CD8-positive, alpha-beta memory T cell (primary cell): ENCODE data around the gene ZNF609. TPM values are rescaled to one million over a fixed set of nuclear protein-coding genes. Genes with fewer than 3 reads are reported as not detected.
"Not testable (repeated sequence)": the region's sequence is repeated elsewhere in the genome, so short reads cannot be mapped to it uniquely, and the experiment has no call there.

Source experiments
- CTCF ChIA-PET: fragments of 350-600 bp; sonication (Branson Sonifier 250); formaldehyde crosslinking; loops from one replicate; lab custom pipeline; 2021; ENCODE audit warnings: antibody characterized with exemption; lab: Charles Lee
- POLR2A ChIA-PET: fragments of 350-600 bp; sonication (Branson Sonifier 250); formaldehyde crosslinking; loops from one replicate; lab custom pipeline; 2021; ENCODE audit warnings: antibody characterized with exemption; lab: Charles Lee
- DNase-seq, 5 donors: peaks; one replicate each; pipeline versions ENCODE4 v3.0.0 to v3.0.0-alpha.2; 2020 to 2022; ENCODE audit warnings: mixed read lengths in 1 of 5
- H3K27ac ChIP-seq: one replicate; pipeline ENCODE4 v1.7.0; 2013; ENCODE audit warnings: low read depth, mild to moderate bottlenecking, low read length, moderate library complexity
- H3K27me3 ChIP-seq: 2 replicates; pipeline ENCODE4 v1.7.0; 2013; ENCODE audit warnings: low read length, mild to moderate bottlenecking; ENCODE audit not compliant: insufficient read depth, poor library complexity, severe bottlenecking
- H3K36me3 ChIP-seq: 2 replicates; pipeline ENCODE4 v1.7.0; 2013; ENCODE audit warnings: mild to moderate bottlenecking, low read length, moderate library complexity; ENCODE audit not compliant: insufficient read depth
- H3K4me1 ChIP-seq: 2 replicates; pipeline ENCODE4 v1.7.0; 2013; ENCODE audit warnings: mild to moderate bottlenecking, low read length, moderate library complexity; ENCODE audit not compliant: insufficient read depth
- H3K4me3 ChIP-seq: 2 replicates; pipeline ENCODE4 v1.7.0; 2013; ENCODE audit warnings: mild to moderate bottlenecking, low read length
- H3K9me3 ChIP-seq: 2 replicates; pipeline ENCODE4 v1.7.0; 2013; ENCODE audit warnings: mild to moderate bottlenecking, low read length
- H3K27ac Mint-ChIP-seq, 8 donors: one replicate each; pipeline ENCODE4 v1.8.0; 2020 to 2021; ENCODE audit warnings: mixed read lengths in 8 of 8, mild to moderate bottlenecking in 6 of 8, inconsistent platforms in 3 of 8, moderate library complexity in 3 of 8
- H3K27me3 Mint-ChIP-seq, 2 donors: one replicate each; pipeline ENCODE4 v1.8.0; 2020 to 2021; ENCODE audit warnings: mixed read lengths in 2 of 2, mild to moderate bottlenecking in 1 of 2, moderate library complexity in 1 of 2
- H3K36me3 Mint-ChIP-seq, 3 donors: one replicate each; pipeline ENCODE4 v1.8.0; 2020 to 2021; ENCODE audit warnings: mixed read lengths in 3 of 3, inconsistent platforms in 1 of 3, mild to moderate bottlenecking in 1 of 3
- H3K4me1 Mint-ChIP-seq, 3 donors: one replicate each; pipeline ENCODE4 v1.8.0; 2020 to 2021; ENCODE audit warnings: mixed read lengths in 3 of 3, inconsistent platforms in 1 of 3, mild to moderate bottlenecking in 1 of 3
- H3K4me3 Mint-ChIP-seq, 7 donors: one replicate each; pipeline ENCODE4 v1.8.0; 2020 to 2021; ENCODE audit warnings: mixed read lengths in 7 of 7, mild to moderate bottlenecking in 6 of 7, moderate library complexity in 4 of 7, inconsistent platforms in 2 of 7
- H3K9me3 Mint-ChIP-seq, 5 donors: one replicate each; pipeline ENCODE4 v1.8.0; 2020 to 2022; ENCODE audit warnings: mixed read lengths in 5 of 5, mild to moderate bottlenecking in 3 of 5, moderate library complexity in 2 of 5, inconsistent platforms in 1 of 5
- polyA plus RNA-seq: library from polyadenylated mRNA; unstranded; fragments of 300-500 nt; fragmentation: Illumina TruSeq; gene quantifications from one replicate; pipeline ENCODE4 v1.2.3, GENCODE V29; 2021
- total RNA-seq, 2 experiments: library from RNA; stranded (reverse); gene quantifications; one replicate each; pipeline ENCODE4 v1.2.3, GENCODE V29; 2021

ZNF609 gene
- total and polyA plus RNA-seq, 3 experiments from 2014 or later, result 10.7 to 38.9 (median 38.0) TPM

GRCh38 chr15:64589435-64590084, 129.2 kb downstream of the ZNF609 start:
- peaks cover 42 to 56% (median 52%) of the 10 kb centered on the region in 3 donors for H3K4me1 Mint-ChIP-seq
- DNase-seq, result no peak
- CTCF ChIA-PET, result interaction anchor here (1.1 kb wide), 1 partner anchor 44 kb away, joined by 3 read pairs; no protein-coding TSS in a partner anchor
- H3K27ac Mint-ChIP-seq, result peak overlapping the region in 6 of 8 donors; percentile 5 to 79 (median 58)
- no peak overlapping the region for H3K27ac ChIP-seq
- no peaks in the 10 kb centered on the region for H3K27me3 Mint-ChIP-seq
- H3K4me1 ChIP-seq, result peaks cover 52% of the 10 kb centered on the region
- H3K27me3 ChIP-seq, result no peaks in the 10 kb centered on the region
- H3K4me3 Mint-ChIP-seq, result peak overlapping the region in 1 of 7 donors; percentile 30
- no peaks in the 10 kb centered on the region for H3K36me3 ChIP-seq
- peaks cover 0 to 4% (median 0%) of the 10 kb centered on the region in 3 donors for H3K36me3 Mint-ChIP-seq
- POLR2A ChIA-PET, result no interaction called here
- no peaks in the 10 kb centered on the region for H3K9me3 ChIP-seq
- H3K4me3 ChIP-seq, result no peak overlapping the region
- no peaks in the 10 kb centered on the region for H3K9me3 Mint-ChIP-seq

- H3K27me3 Mint-ChIP-seq, H3K27me3 ChIP-seq, H3K4me3 ChIP-seq, POLR2A ChIA-PET, H3K36me3 ChIP-seq, H3K36me3 Mint-ChIP-seq, CTCF ChIA-PET, H3K9me3 Mint-ChIP-seq, H3K4me3 Mint-ChIP-seq, H3K27ac ChIP-seq, DNase-seq, H3K9me3 ChIP-seq: not testable (repeated sequence)
- Mint-ChIP-seq H3K27ac (peak overlapping the region in 2 of 8 donors; percentile 3 to 17), H3K4me1 (peaks cover 43 to 61% (median 46%) of the 10 kb centered on the region in 3 donors)
- peaks cover 47% of the 10 kb centered on the region for H3K4me1 ChIP-seq
Measured at GRCh38 chr15:64592845-64593244, 132.5 kb downstream of the ZNF609 start.

- CTCF ChIA-PET, result interaction anchor here (0.8 to 1.3 kb wide), 2 partner anchors 10 to 55 kb away, joined by 3 to 4 read pairs; no protein-coding TSS in a partner anchor
- H3K4me1 ChIP-seq, result peaks cover 52% of the 10 kb centered on the region
- peaks cover 0 to 4% (median 0%) of the 10 kb centered on the region in 3 donors for H3K36me3 Mint-ChIP-seq
- H3K27ac ChIP-seq, result peak overlapping the region; percentile 49
- DNase-seq, result peak in 3 of 5 donors; percentile 24 to 63 (median 53)
- peak overlapping the region; percentile 82 to 97 (median 93) for H3K27ac Mint-ChIP-seq
- peak overlapping the region; percentile 43 to 90 (median 82) for H3K4me3 Mint-ChIP-seq
- H3K27me3 ChIP-seq, result no peaks in the 10 kb centered on the region
- no peaks in the 10 kb centered on the region for H3K27me3 Mint-ChIP-seq
- peak overlapping the region; percentile 21 for H3K4me3 ChIP-seq
- POLR2A ChIA-PET, result interaction anchor here (1.1 to 1.2 kb wide), 2 partner anchors 9 to 26 kb away, joined by 3 to 4 read pairs; no protein-coding TSS in a partner anchor
- H3K9me3 ChIP-seq, result no peaks in the 10 kb centered on the region
- no peaks in the 10 kb centered on the region for H3K9me3 Mint-ChIP-seq
- H3K4me1 Mint-ChIP-seq, result peaks cover 48 to 80% (median 59%) of the 10 kb centered on the region in 3 donors
- H3K36me3 ChIP-seq, result no peaks in the 10 kb centered on the region
Measured at GRCh38 chr15:64596701-64597476, 136.5 kb downstream of the ZNF609 start.

- peak in 1 of 5 donors; percentile 6 for DNase-seq
- Histone ChIP-seq H3K27me3 (no peaks in the 10 kb centered on the region), H3K9me3 (no peaks in the 10 kb centered on the region), H3K4me3 (peak overlapping the region; percentile 21), H3K36me3 (no peaks in the 10 kb centered on the region), H3K27ac (peak overlapping the region; percentile 49), H3K4me1 (peaks cover 57% of the 10 kb centered on the region)
- Mint-ChIP-seq H3K36me3 (peaks cover 0 to 4% (median 0%) of the 10 kb centered on the region in 3 donors), H3K27me3 (no peaks in the 10 kb centered on the region), H3K9me3 (no peaks in the 10 kb centered on the region), H3K4me3 (peak overlapping the region; percentile 43 to 90 (median 82)), H3K27ac (peak overlapping the region; percentile 82 to 97 (median 93)), H3K4me1 (peaks cover 54 to 85% (median 65%) of the 10 kb centered on the region in 3 donors)
- ChIA-PET POLR2A (interaction anchor here (1.1 to 1.2 kb wide), 2 partner anchors 10 to 26 kb away, joined by 3 to 4 read pairs; no protein-coding TSS in a partner anchor), CTCF (interaction anchor here (0.8 kb wide), 1 partner anchor 9 kb away, joined by 3 read pairs; no protein-coding TSS in a partner anchor)
Measured at GRCh38 chr15:64597477-64597822, 137.1 kb downstream of the ZNF609 start.

GRCh38 chr15:64599226-64599625, 138.8 kb downstream of the ZNF609 start:
- Histone ChIP-seq H3K27me3 (no peaks in the 10 kb centered on the region), H3K9me3 (no peaks in the 10 kb centered on the region), H3K4me1 (peaks cover 72% of the 10 kb centered on the region), H3K36me3 (no peaks in the 10 kb centered on the region), H3K27ac (no peak overlapping the region), H3K4me3 (no peak overlapping the region)
- no peak for DNase-seq
- H3K9me3 Mint-ChIP-seq, result no peaks in the 10 kb centered on the region
- CTCF ChIA-PET, result no interaction called here
- peak overlapping the region in 7 of 8 donors; percentile 1 to 79 (median 64) for H3K27ac Mint-ChIP-seq
- H3K4me3 Mint-ChIP-seq, result peak overlapping the region in 2 of 7 donors; percentile 55 to 60
- peaks cover 0 to 1% (median 0%) of the 10 kb centered on the region in 3 donors for H3K36me3 Mint-ChIP-seq
- no peaks in the 10 kb centered on the region for H3K27me3 Mint-ChIP-seq
- H3K4me1 Mint-ChIP-seq, result peaks cover 54 to 90% (median 66%) of the 10 kb centered on the region in 3 donors
- POLR2A ChIA-PET, result no interaction called here

- ChIA-PET POLR2A (no interaction called here), CTCF (no interaction called here)
- Mint-ChIP-seq H3K9me3 (no peaks in the 10 kb centered on the region), H3K27ac (peak overlapping the region in 7 of 8 donors; percentile 1 to 79 (median 64)), H3K4me1 (peaks cover 55 to 90% (median 69%) of the 10 kb centered on the region in 3 donors), H3K4me3 (peak overlapping the region in 2 of 7 donors; percentile 55 to 60), H3K27me3 (no peaks in the 10 kb centered on the region), H3K36me3 (peaks cover 0 to 1% (median 0%) of the 10 kb centered on the region in 3 donors)
- no peaks in the 10 kb centered on the region for H3K36me3 ChIP-seq
- no peaks in the 10 kb centered on the region for H3K27me3 ChIP-seq
- H3K4me1 ChIP-seq, result peaks cover 75% of the 10 kb centered on the region
- no peak for DNase-seq
- no peaks in the 10 kb centered on the region for H3K9me3 ChIP-seq
- no peak overlapping the region for H3K4me3 ChIP-seq
- H3K27ac ChIP-seq, result no peak overlapping the region
Measured at GRCh38 chr15:64599716-64600115, 139.3 kb downstream of the ZNF609 start.

- H3K9me3 Mint-ChIP-seq, result no peaks in the 10 kb centered on the region
- Histone ChIP-seq H3K9me3 (no peaks in the 10 kb centered on the region), H3K27me3 (no peaks in the 10 kb centered on the region), H3K27ac (no peak overlapping the region), H3K4me3 (no peak overlapping the region), H3K4me1 (peaks cover 72% of the 10 kb centered on the region), H3K36me3 (no peaks in the 10 kb centered on the region)
- DNase-seq, result no peak
- H3K4me3 Mint-ChIP-seq, result no peak overlapping the region
- peaks cover 58 to 89% (median 75%) of the 10 kb centered on the region in 3 donors for H3K4me1 Mint-ChIP-seq
- H3K27ac Mint-ChIP-seq, result peak overlapping the region in 1 of 8 donors; percentile 29
- peaks cover 0 to 1% (median 0%) of the 10 kb centered on the region in 3 donors for H3K36me3 Mint-ChIP-seq
- ChIA-PET POLR2A (interaction anchor here (0.6 kb wide), 1 partner anchor 53 kb away, joined by 3 read pairs; no protein-coding TSS in a partner anchor), CTCF (interaction anchor here (1.0 kb wide), 1 partner anchor 53 kb away, joined by 4 read pairs; no protein-coding TSS in a partner anchor)
- H3K27me3 Mint-ChIP-seq, result no peaks in the 10 kb centered on the region
Measured at GRCh38 chr15:64600794-64601193, 140.4 kb downstream of the ZNF609 start.
